HG03439 (cell line): ENCODE data around the gene RFX4.
"Not testable (repeated sequence)": the region's sequence is repeated elsewhere in the genome, so short reads cannot be mapped to it uniquely, and the experiment has no call there.

Experiments used
- ATAC-seq: cut with Tn5 transposase; IDR thresholded peaks from one replicate; pipeline ENCODE4 v1.9.1; 2021; ENCODE audit warnings: mild to moderate bottlenecking, moderate library complexity; ENCODE audit not compliant: unreplicated experiment

The RFX4 gene

DNA sequence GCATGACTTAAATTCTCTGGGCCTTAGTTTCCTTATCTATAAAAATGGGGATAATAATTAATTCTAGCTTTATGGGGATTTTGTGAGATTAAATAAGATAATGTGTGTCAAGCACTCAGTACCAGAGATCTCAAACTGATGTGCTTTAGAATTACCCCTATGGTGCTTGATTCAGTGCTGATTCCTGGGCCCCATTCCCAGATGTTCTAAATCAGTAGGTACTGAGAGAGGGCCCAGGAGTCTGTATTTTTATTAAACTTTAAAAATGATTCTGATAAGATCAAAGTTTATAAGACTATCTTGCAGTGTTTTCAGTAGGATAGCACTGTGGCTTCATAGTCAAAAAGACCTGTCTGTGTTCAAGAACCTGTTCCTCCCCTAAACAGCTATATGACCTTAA lies 102.6 kb downstream of the RFX4 start:
- no peak for ATAC-seq

DNA sequence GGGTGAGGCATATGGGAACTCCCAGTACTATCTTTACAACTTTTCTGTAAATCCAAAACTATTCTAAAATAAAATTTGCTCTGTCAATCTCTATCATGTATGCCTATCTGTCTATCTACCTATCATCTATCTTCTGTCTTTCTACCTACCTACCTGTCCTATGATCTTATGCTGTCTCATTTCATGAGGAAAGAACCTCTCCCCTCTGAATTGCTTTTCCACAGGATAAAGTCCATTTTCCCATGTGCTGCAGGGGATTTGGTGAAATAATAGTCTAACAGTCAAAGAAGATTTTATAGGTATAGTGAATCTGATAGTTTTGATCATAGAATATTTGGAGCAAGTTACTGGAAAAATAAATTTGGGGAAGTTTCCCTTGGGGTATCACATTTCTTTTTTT lies 104.9 kb downstream of the RFX4 start:
- no peak for ATAC-seq

DNA sequence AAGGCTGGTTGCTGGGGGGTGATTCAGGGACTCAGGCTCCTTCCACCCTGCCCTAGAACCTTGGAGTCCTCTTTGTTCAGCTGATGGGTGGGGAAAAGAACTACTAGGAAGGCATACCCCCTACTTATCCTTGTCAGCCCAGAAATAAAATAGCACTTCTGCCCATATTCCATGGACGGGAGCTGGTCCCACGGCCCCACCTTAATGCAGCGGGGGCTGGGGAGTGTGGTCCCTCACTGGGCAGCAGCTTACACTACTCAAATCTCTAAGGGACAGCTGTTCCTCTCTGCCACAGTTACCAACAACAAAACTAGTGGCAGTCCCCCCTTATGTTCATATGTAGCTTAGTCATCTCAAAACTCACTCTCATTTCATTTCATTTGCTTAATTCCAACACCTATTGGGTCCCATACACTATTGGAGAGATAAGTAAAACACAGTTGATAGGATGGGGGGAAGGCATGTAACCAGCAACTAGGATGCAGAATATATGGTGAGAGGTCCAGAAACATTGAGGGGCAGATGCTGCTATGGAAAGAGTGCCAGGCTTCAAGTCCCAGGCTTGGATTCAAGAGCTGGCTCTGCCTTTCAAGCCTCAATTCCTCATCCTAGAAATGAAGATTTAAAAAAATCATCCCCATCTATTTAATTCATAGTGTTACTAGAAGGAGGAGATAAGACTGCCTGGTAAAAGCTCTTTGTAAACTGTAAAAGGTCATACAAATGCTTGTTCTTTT lies 107.9 kb downstream of the RFX4 start:
- no peak for ATAC-seq

GRCh38 chr12:106692033-106692432 lies 109.2 kb downstream of the RFX4 start:
- not testable (repeated sequence) for ATAC-seq

DNA sequence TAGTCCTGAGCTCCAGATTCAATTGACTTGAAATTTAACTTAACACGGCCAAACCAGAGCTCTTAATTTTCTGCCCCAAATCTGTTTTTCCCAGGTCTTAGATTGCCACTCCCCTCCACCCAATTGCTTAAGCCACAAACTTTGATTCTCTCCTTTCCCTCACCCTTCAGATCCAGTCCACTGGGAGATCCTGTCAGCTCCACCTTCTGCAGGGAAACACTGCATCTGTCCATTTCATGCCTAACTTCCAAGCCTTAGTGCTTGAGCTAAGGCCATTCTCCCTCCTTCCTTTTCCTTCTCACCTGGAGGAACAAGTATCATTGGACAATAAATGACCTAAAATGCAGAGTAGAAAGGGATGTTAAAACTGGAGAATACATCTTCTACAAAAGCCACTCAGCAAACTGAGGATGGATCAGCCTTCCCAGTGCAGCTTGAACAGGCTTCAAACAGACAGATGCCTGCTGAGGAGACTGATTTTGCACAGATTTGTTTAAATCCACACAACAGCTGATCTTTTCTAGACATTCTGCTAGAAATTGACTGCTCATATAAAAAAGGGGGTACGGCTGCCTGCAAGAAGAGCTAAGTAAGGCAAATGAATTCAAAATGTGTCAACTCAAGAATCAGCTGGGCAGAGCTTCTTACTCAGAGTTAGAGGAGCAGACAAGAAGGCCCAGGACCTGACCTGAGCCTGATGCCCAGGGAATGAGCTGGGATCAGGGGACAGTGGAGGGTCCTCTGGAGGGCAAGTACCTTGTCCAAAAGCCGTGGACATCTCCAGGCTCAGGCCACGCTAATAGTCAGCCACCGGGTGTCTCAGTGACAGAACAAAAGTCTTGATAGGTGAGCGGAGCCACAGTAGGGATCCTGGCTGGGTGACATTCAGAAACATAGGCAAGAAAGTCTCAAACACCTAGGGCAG lies 110.4 kb downstream of the RFX4 start:
- ATAC-seq: no peak

- ATAC-seq: no peak
Observed at GRCh38 chr12:106696071-106696470, 113.3 kb downstream of the RFX4 start.

- ATAC-seq: no peak
Observed at GRCh38 chr12:106696681-106697417, 114.0 kb downstream of the RFX4 start.

DNA sequence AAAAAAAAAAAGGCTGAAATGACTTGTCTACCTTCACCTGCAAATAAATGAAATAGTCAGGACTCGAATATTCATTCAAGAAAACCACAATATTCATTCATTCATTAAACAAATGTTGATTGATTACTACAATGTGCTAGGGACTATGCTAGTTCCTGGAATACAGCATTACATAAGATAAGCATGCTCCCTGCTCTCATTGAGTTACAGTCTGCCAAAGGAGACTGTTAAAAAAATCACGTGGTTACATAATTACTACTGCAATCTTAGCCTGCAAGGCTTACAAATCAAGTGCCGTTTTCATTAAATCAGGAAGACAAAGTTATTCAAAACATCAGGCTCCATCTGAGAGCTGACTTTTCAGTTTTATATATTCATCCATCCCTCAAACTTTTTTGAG lies 121.3 kb downstream of the RFX4 start:
- ATAC-seq: no peak

GRCh38 chr12:106705971-106706370 lies 123.2 kb downstream of the RFX4 start:
- no peak for ATAC-seq

- no peak for ATAC-seq
Observed at GRCh38 chr12:106709068-106709511, 126.3 kb downstream of the RFX4 start.

DNA sequence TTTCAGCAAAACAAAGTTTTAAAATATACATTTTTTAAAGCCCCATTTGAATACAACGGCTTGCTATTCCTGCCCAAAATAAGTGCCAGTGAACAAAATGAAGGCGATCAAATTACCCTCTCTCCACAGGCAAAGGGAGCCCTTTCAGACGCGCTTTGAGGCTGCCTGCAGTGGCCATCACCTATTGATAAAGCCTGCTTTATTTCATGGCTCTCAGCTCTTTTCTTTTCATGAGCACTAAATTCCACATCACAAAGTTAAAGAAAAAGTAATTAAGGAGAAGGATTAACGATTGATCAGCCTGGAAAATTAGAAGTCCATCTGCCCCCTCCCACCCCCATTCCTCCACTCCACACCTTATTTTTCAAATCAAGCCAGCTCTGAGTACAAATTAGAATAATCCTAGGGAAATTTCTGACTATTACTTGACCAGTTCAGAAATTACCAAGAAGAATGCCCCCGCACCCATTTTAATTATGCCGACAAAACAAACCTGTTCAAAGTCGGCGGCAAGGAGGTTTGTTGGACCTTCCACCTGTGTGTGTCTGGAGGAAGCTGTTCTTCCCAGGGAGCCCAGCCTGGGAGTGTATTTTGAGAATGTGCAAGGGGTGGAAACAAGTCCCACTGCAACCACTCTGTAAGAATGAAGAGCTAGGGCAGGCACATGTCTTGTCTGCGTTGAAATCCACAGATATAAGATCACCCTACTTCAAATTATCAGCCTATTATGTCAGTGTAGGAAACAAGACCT lies 127.5 kb downstream of the RFX4 start:
- ATAC-seq: no peak

GRCh38 chr12:106711316-106711715 lies 128.5 kb downstream of the RFX4 start:
- no peak for ATAC-seq

- ATAC-seq: no peak
Observed at GRCh38 chr12:106712768-106713167, 130.0 kb downstream of the RFX4 start.

GRCh38 chr12:106714926-106715325 lies 132.1 kb downstream of the RFX4 start:
- ATAC-seq: no peak

GRCh38 chr12:106715582-106715981 lies 132.8 kb downstream of the RFX4 start:
- ATAC-seq: no peak

- no peak for ATAC-seq
Observed at GRCh38 chr12:106717673-106718072, 134.9 kb downstream of the RFX4 start.

DNA sequence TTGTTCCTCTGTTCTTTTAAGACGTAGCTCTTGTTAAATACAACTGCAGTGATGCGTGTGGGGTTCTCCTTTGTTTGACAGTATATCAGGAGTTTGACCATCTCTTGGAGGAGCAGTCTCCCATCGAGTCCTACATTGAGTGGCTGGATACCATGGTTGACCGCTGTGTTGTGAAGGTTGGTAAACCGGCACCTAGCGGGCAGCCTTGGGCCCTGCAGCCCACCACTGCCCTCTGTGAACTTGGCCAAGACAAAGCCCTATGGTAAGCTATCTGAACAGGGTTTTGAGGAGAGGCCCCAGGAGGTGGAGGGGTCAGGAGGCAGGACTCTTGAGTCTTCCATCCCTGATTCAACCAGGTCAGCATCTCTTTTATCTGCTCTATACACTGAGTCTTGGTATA lies 137.1 kb downstream of the RFX4 start:
- ATAC-seq: no peak

GRCh38 chr12:106720696-106721095 lies 137.9 kb downstream of the RFX4 start:
- no peak for ATAC-seq

GRCh38 chr12:106721915-106722314 lies 139.1 kb downstream of the RFX4 start:
- no peak for ATAC-seq

GRCh38 chr12:106722837-106723236 lies 140.0 kb downstream of the RFX4 start:
- ATAC-seq: no peak

GRCh38 chr12:106723416-106723815 lies 140.6 kb downstream of the RFX4 start:
- ATAC-seq: no peak
